Fibroblast of pulmonary artery (primary cell): ENCODE measurements around the gene GCSAM.
A peak's percentile ranks its signal among the peaks of the same experiment; 100 is the strongest.

Source experiments
- DNase-seq: peaks from one replicate; pipeline ENCODE4 v3.0.0-alpha.2; 2010; ENCODE audit warnings: low read depth
- H3K4me3 ChIP-seq: replicated peaks from 2 replicates; pipeline ENCODE4 v1.5.1; 2011; ENCODE audit warnings: low read depth, mild to moderate bottlenecking, control low read depth, low read length, moderate library complexity
- TF ChIP-seq, protein P1 (sequence below): IDR thresholded peaks from 2 replicates; pipeline ENCODE4 v1.5.1; 2011; ENCODE audit warnings: mild to moderate bottlenecking, control low read depth, low read length, inconsistent platforms; ENCODE audit errors: missing control alignments

The GCSAM gene

DNA sequence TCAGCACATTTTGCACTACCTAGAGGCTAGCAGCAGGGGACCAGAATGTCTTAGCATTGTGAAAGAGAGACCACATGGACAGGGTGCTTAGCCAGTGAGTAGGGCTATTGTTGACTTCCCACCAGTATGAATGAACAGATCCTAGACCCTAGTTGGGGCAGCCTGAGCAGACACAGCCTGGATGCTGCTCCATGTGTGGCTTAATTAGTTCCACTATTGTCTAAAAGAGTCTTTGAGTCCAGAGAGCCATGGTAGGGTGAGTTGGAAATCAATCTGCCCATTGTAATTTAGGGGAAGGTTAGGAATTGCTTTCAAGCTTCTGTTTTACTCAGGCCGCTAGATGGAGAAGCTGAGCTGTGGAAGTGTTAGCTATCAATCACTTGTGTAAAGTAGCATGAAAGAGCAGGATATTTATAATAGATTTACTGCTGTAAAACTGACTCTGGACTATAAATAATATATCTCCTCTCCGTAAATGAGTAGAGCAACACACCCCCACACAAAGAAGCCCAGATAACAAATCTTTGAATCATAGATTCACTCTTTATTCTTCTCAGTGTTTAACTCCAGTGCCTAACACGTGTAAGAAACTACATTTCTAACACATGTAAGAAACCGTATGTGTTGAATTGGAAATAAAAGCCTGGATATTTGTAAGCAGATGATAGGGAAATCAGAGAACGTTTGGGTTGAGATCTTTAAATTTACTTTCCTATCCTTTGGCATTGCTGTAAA lies 4.1 kb upstream of the GCSAM start:
- H3K4me3 ChIP-seq = no peak overlapping the region
- DNase-seq = peak; percentile 57
- TF ChIP-seq, protein P1, sequence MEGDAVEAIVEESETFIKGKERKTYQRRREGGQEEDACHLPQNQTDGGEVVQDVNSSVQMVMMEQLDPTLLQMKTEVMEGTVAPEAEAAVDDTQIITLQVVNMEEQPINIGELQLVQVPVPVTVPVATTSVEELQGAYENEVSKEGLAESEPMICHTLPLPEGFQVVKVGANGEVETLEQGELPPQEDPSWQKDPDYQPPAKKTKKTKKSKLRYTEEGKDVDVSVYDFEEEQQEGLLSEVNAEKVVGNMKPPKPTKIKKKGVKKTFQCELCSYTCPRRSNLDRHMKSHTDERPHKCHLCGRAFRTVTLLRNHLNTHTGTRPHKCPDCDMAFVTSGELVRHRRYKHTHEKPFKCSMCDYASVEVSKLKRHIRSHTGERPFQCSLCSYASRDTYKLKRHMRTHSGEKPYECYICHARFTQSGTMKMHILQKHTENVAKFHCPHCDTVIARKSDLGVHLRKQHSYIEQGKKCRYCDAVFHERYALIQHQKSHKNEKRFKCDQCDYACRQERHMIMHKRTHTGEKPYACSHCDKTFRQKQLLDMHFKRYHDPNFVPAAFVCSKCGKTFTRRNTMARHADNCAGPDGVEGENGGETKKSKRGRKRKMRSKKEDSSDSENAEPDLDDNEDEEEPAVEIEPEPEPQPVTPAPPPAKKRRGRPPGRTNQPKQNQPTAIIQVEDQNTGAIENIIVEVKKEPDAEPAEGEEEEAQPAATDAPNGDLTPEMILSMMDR = peak; percentile 64

DNA sequence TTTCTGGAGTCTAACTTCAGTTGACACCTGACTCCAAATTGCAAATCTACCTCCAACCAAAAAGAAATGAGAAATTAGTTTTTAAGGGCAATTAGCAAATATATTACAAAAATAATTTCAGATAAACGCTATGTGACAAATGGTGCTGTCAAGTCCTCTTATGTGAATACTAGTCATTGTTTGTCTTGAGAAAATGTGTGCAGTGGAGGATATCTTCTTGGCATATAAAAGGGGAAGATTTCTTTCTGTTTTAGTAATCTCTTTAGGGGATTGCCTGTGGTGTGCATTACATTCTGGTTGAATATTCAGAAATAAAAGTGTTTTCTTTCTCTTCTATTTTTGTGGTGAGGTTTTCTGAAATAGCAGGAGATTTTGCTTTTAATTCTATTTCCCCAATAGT lies 3.0 kb upstream of the GCSAM start:
- TF ChIP-seq, protein P1 = no peak
- H3K4me3 ChIP-seq = no peak overlapping the region
- DNase-seq = no peak

DNA sequence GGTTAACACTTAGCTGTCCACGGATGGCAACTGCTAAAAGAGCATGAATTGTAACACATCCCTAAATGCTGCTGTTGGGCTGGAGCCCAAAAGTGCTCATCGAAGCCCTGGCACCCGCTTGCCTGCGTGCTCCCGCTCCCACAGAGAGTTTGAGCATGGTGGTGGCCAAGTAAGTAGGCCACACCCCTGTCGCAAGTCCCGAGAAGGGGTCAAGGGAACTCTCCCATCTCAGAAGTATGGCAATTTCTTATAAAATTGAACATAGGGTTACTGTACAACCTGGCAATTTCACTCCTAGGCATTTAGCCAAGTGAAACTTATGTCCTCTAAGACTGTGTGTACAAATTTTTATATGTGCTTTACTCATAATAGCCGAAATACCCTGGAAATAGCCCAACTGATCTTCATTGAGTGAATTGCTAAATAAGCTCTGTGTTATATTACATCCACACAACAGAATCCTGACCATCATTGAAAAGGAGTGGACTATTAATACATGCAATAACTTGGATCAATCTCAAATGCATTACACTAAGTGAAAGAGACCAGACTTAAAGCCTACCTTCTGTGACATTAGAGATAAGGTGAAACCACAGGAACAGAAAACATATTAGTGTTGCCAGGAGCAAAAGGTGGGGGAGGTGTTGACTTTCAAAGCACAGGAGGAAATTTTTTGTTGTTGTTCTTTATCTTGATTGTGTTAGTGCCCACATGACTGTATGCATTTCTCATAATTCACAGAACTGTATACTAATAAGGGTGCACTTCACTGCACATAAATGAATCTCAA lies 1.5 kb upstream of the GCSAM start:
- TF ChIP-seq, protein P1 = no peak
- peak; percentile 30 for DNase-seq

DNA sequence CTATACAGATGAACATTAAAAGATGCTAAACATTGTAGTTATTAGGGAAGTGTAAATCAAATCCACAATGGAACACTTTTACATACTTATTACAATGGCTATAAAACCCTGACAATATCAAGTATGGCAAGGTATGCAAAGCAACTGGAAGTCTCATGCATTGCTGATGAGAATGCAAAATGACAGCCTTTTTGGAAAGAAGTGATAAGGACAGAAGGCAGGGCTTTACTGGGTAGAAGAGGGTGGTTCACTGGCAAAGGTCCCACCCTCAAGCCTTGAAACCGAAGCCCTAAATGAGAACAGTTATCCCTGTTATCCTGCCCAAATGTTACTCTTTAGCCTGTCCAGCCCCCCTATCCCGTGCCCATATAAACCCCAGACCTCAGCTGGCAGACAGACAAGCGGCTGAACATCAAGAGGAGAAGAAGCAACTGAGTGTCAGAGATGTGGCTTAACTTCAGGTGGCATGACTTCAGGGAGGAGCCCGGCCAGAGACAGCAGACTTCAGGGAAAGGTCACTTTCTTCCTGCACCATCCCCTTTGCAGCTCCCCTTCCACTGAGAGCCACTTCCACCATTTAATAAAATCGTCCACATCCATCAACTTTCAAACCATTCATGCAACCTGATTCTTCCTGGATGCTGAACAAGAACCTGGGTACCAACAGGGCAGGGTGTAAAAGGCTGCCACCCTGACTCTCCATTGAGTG lies 732 bp upstream of the GCSAM start:
- no peak overlapping the region for H3K4me3 ChIP-seq
- TF ChIP-seq, protein P1 = no peak
- DNase-seq = no peak

More for the DNA sequence above, 1.5 kb upstream of the GCSAM start:
- no peak overlapping the region for H3K4me3 ChIP-seq

DNA sequence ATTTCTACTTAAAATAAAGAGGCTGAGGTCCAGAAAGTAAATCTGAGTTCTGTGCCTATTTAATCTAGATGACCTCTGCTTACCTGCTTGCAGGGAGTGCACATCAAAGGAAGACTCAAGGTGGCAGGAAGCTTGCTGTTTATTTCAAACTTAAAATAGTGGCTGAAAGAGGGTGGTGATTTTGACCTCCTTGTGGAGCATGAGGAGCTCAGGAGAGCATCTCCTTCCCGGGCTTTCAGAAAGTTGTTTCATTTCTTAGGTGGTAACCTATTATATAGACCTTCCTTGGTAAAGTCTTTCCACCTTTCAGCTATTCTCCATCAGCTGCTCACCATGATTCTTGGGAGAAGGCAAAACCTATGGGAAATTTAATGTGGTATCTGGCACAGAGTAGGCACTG lies 494 bp downstream of the GCSAM start:
- H3K4me3 ChIP-seq = no peak overlapping the region
- TF ChIP-seq, protein P1 = no peak
- DNase-seq = no peak

DNA sequence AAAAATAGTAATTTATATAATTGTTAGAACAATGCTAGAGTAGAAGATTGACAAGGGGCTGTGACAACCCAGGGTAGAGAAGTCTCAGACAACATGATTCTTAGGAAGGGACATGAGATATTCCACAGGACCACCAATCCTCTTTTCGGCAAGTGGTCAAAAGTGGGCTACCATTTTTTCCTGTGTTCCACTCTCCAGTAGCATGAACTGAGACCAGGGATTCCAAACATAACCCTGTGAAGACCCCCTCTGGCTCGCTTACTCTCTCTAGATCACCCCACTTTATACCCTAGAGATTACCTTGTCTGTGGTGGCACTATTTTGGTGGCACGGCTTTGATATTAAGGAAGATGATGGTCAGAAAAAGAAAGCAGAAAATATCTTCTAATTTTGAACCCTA lies 960 bp downstream of the GCSAM start:
- DNase-seq = no peak
- TF ChIP-seq, protein P1 = no peak
- no peak overlapping the region for H3K4me3 ChIP-seq
